NCI-H2196 treated with DMSO at 0.1 percent for 48 hours (cell line): ENCODE data around the gene SAMD4A.

ENCODE experiments used
- DNase-seq: peaks from one replicate; lab custom pipeline; 2025; ENCODE audit not compliant: unreplicated experiment; lab: John Stamatoyannopoulos, UW

Gene SAMD4A

GRCh38 chr14:54653712-54654469, 87.0 kb downstream of the SAMD4A start:
- DNase-seq, result no peak

- DNase-seq, result no peak
These were observed 87.7 kb downstream of the SAMD4A start for GRCh38 chr14:54654605-54655004.

GRCh38 chr14:54658836-54659235, 91.9 kb downstream of the SAMD4A start:
- no peak for DNase-seq

- DNase-seq, result no peak
These were observed 92.4 kb downstream of the SAMD4A start for GRCh38 chr14:54659365-54659764.

- no peak for DNase-seq
These were observed 93.7 kb downstream of the SAMD4A start for GRCh38 chr14:54660604-54661111.

GRCh38 chr14:54662491-54663133, 95.7 kb downstream of the SAMD4A start:
- DNase-seq, result no peak

- no peak for DNase-seq
These were observed 98.0 kb downstream of the SAMD4A start for GRCh38 chr14:54664961-54665360.

GRCh38 chr14:54665946-54666345, 99.0 kb downstream of the SAMD4A start:
- no peak for DNase-seq

GRCh38 chr14:54667026-54667744, 100.3 kb downstream of the SAMD4A start:
- DNase-seq, result no peak

GRCh38 chr14:54667764-54668163, 100.8 kb downstream of the SAMD4A start:
- no peak for DNase-seq

- no peak for DNase-seq
These were observed 103.0 kb downstream of the SAMD4A start for GRCh38 chr14:54669721-54670561.

GRCh38 chr14:54671537-54671936, 104.6 kb downstream of the SAMD4A start:
- no peak for DNase-seq

- no peak for DNase-seq
These were observed 105.3 kb downstream of the SAMD4A start for GRCh38 chr14:54672181-54672580.

GRCh38 chr14:54672688-54673087, 105.8 kb downstream of the SAMD4A start:
- no peak for DNase-seq

GRCh38 chr14:54673193-54674045, 106.5 kb downstream of the SAMD4A start:
- DNase-seq, result no peak

- no peak for DNase-seq
These were observed 107.3 kb downstream of the SAMD4A start for GRCh38 chr14:54674046-54674741.

GRCh38 chr14:54675236-54676128, 108.6 kb downstream of the SAMD4A start:
- DNase-seq, result no peak
